SK-N-SH treated with all-trans-retinoic acid at 6 μM for 48 hours (cell line): ENCODE results near the gene TIMP2.

ENCODE experiments used
- ATAC-seq: fragments of 200-7000 bp; cut with Tn5 transposase; 3 replicates; pipeline ENCODE4 v1.9.1; 2020; ENCODE audit warnings: mild to moderate bottlenecking, moderate library complexity
- ARNTL ChIP-seq: fragments of 450-650 bp; formaldehyde crosslinking; IDR thresholded peaks from 2 replicates; pipeline ENCODE4 v1.5.0; 2020; ENCODE audit warnings: low read depth, mild to moderate bottlenecking, moderate library complexity, borderline replicate concordance
- BACH2 ChIP-seq: fragments of 250-450 bp; sonication (Bioruptor Pico); IDR thresholded peaks from 2 replicates; pipeline ENCODE4 v1.9.0; 2021; ENCODE audit warnings: mild to moderate bottlenecking, borderline replicate concordance
- CREB5 ChIP-seq: fragments of 250-450 bp; sonication (Bioruptor Pico); IDR thresholded peaks from 2 replicates; pipeline ENCODE4 v1.5.1; 2020; ENCODE audit warnings: low read depth, mild to moderate bottlenecking, moderate library complexity
- CSDC2 ChIP-seq: fragments of 250-450 bp; sonication (Bioruptor Pico); IDR thresholded peaks from 2 replicates; pipeline ENCODE4 v1.5.0; 2020; ENCODE audit warnings: mild to moderate bottlenecking, moderate library complexity
- CSRNP3 ChIP-seq: fragments of 250-450 bp; sonication (Bioruptor Pico); IDR thresholded peaks from 2 replicates; pipeline ENCODE4 v1.5.1; 2021; ENCODE audit warnings: mild to moderate bottlenecking, moderate library complexity
- ESRRG ChIP-seq: fragments of 250-450 bp; sonication (Bioruptor Pico); IDR thresholded peaks from 2 replicates; pipeline ENCODE4 v1.6.1; 2021; ENCODE audit warnings: mild to moderate bottlenecking
- GLIS3 ChIP-seq: fragments of 250-450 bp; sonication (Bioruptor Pico); IDR thresholded peaks from 2 replicates; pipeline ENCODE4 v1.5.0; 2020; ENCODE audit warnings: mild to moderate bottlenecking, moderate library complexity
- ISL1 ChIP-seq: fragments of 250-450 bp; sonication (Bioruptor Pico); IDR thresholded peaks from 2 replicates; pipeline ENCODE4 v2.1.2; 2022; ENCODE audit warnings: mild to moderate bottlenecking, moderate library complexity
- OSR1 ChIP-seq: fragments of 250-450 bp; sonication (Bioruptor Pico); IDR thresholded peaks from 2 replicates; pipeline ENCODE4 v1.8.0; 2022; ENCODE audit warnings: moderate library complexity, mild to moderate bottlenecking, inconsistent platforms
- POU6F1 ChIP-seq: fragments of 250-450 bp; sonication (Bioruptor Pico); IDR thresholded peaks from 2 replicates; pipeline ENCODE4 v1.8.0; 2021; ENCODE audit warnings: low read depth, mild to moderate bottlenecking, moderate library complexity, borderline replicate concordance
- PPARA ChIP-seq: fragments of 250-450 bp; sonication (Bioruptor Pico); IDR thresholded peaks from 2 replicates; pipeline ENCODE4 v1.5.0; 2020; ENCODE audit warnings: mild to moderate bottlenecking, borderline replicate concordance
- RARB ChIP-seq: fragments of 250-450 bp; sonication (Bioruptor Pico); IDR thresholded peaks from 2 replicates; pipeline ENCODE4 v1.8.0; 2021; ENCODE audit warnings: mild to moderate bottlenecking, moderate library complexity
- SNAI2 ChIP-seq: fragments of 250-450 bp; sonication (Bioruptor Pico); IDR thresholded peaks from 2 replicates; pipeline ENCODE4 v1.5.0; 2020; ENCODE audit warnings: mild to moderate bottlenecking, moderate library complexity
- TSHZ2 ChIP-seq: fragments of 250-450 bp; sonication (Bioruptor Pico); IDR thresholded peaks from 2 replicates; pipeline ENCODE4 v1.5.0; 2020; ENCODE audit warnings: mild to moderate bottlenecking, moderate library complexity
- ZC3H10 ChIP-seq: fragments of 250-450 bp; sonication (Bioruptor Pico); IDR thresholded peaks from 2 replicates; pipeline ENCODE4 v1.5.1; 2021; ENCODE audit warnings: mild to moderate bottlenecking, moderate library complexity
- ZFP30 ChIP-seq: fragments of 450-650 bp; formaldehyde crosslinking; IDR thresholded peaks from 2 replicates; pipeline ENCODE4 v1.5.0; 2022; ENCODE audit warnings: mild to moderate bottlenecking, moderate library complexity
- ZNF565 ChIP-seq: fragments of 450-650 bp; formaldehyde crosslinking; conservative IDR thresholded peaks from 2 replicates; pipeline ENCODE4 v1.5.0; 2020; ENCODE audit warnings: low read depth, mild to moderate bottlenecking, moderate library complexity
- ZNF8 ChIP-seq: fragments of 450-650 bp; formaldehyde crosslinking; IDR thresholded peaks from 2 replicates; pipeline ENCODE4 v1.5.0; 2020; ENCODE audit warnings: mild to moderate bottlenecking, moderate library complexity

Gene TIMP2

GRCh38 chr17:78925234-78925633, at the start of gene TIMP2:
Gene TIMP2, minus strand, starts transcription at chr17:78925387. Its CDS starts 299 bp downstream, at chr17:78925088.
- no peak for TF ChIP-seq RARB (CRISPR knock-in tag)
- TF ChIP-seq ARNTL (CRISPR knock-in tag), result no peak
- TF ChIP-seq CSDC2 (CRISPR knock-in tag), result no peak
- no peak for TF ChIP-seq ZFP30
- no peak for TF ChIP-seq GLIS3 (CRISPR knock-in tag)
- TF ChIP-seq ISL1 (CRISPR knock-in tag), result no peak
- no peak for TF ChIP-seq POU6F1 (CRISPR knock-in tag)
- no peak for TF ChIP-seq ZNF565 (CRISPR knock-in tag)
- TF ChIP-seq PPARA, result no peak
- no peak for TF ChIP-seq OSR1 (CRISPR knock-in tag)
- no peak for TF ChIP-seq ZNF8 (CRISPR knock-in tag)
- no peak for TF ChIP-seq ESRRG (CRISPR knock-in tag)
- TF ChIP-seq ZC3H10, result no peak
- TF ChIP-seq SNAI2 (CRISPR knock-in tag), result no peak
- TF ChIP-seq BACH2 (CRISPR knock-in tag), result no peak
- ATAC-seq, result peak; percentile 71

GRCh38 chr17:78973792-78974520, 48.8 kb upstream of the TIMP2 start:
- ATAC-seq, result no peak
- TF ChIP-seq ZNF565 (CRISPR knock-in tag), result no peak
- TF ChIP-seq CREB5 (CRISPR knock-in tag), result no peak

- ATAC-seq, result no peak
- TF ChIP-seq BACH2 (CRISPR knock-in tag) (no peak), ARNTL (CRISPR knock-in tag) (no peak), PPARA (no peak), CSRNP3 (no peak), ESRRG (CRISPR knock-in tag) (no peak), CSDC2 (CRISPR knock-in tag) (no peak), TSHZ2 (CRISPR knock-in tag) (no peak), CREB5 (CRISPR knock-in tag) (no peak), ZNF8 (CRISPR knock-in tag) (no peak)
Observed at GRCh38 chr17:78973196-78973595, 48.0 kb upstream of the TIMP2 start.

- TF ChIP-seq CSDC2 (CRISPR knock-in tag) (no peak), ZFP30 (no peak), SNAI2 (CRISPR knock-in tag) (no peak), OSR1 (CRISPR knock-in tag) (no peak), ZC3H10 (no peak), TSHZ2 (CRISPR knock-in tag) (no peak), ISL1 (CRISPR knock-in tag) (no peak), GLIS3 (CRISPR knock-in tag) (no peak)
Observed at GRCh38 chr17:78972507-78973105, 47.4 kb upstream of the TIMP2 start.

More at GRCh38 chr17:78972507-78973105, 47.4 kb upstream of the TIMP2 start:
- no peak; the same call in 2 of the 3 replicates for ATAC-seq
